ENCODE measurements around the gene PLEKHJ1.
"Not testable (repeated sequence)": the region's sequence is repeated elsewhere in the genome, so short reads cannot be mapped to it uniquely, and the experiment has no call there.

Gene PLEKHJ1, protein sequence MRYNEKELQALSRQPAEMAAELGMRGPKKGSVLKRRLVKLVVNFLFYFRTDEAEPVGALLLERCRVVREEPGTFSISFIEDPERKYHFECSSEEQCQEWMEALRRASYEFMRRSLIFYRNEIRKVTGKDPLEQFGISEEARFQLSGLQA

DNA sequence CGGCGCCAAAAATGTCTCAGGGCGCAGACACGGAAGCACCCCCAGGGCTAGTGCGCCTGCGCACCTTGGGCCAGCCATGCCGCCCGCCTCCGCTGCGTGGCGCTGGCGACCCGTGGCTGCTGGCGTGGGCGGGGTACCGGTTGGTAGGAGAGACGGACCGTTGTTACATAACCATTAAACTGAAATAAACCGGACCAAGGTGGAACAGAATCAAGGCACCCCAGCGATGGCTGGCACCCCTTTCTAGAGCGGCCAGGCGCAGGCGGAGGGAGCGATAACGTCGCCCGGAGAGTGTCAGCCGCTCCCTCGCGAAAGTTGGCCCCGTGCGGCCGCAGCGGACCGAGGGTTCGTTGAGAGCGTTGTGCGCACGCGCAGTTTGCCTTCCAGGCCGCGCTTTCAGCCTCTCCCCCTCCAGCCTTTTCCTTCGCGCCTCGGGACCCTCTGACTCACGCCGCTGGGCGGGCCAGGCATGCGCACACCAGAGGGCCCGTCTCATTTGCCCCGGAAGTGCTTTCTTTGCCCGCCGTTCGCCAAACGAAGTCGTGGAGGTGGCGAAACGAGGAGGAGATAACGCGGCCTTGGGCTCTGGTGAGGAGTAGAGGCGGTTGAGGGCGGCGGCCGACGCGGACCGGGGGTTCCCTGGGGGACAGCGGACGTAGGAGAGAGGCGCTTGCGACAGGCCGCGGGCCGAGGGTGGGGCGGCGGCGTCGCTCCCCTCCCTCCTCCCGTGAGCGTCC lies at the start of gene PLEKHJ1, which contains the start of gene SF3A2:
Gene PLEKHJ1 (minus strand): TSS at position 16 of the 737 bp plus-strand sequence. CDS start 81 bp downstream, outside the sequence.
Gene SF3A2 (plus strand): TSS at position 511 of the 737 bp plus-strand sequence. CDS start 6,595 bp downstream, outside the sequence.
- peak; percentile 97 for DNase-seq
- H3K4me3 Mint-ChIP-seq: peak within 1 kb of the TSS; percentile 93 to 98
- H3K9me3 Mint-ChIP-seq: no peaks in the 10 kb centered on the region
- peaks cover 59 to 61% of the 10 kb centered on the region in 2 donors for H3K36me3 Mint-ChIP-seq
- H3K27me3 Mint-ChIP-seq: no peaks in the 10 kb centered on the region
- peak; percentile 83 to 86 for ATAC-seq (replicated peaks)
- H3K27ac Mint-ChIP-seq: peak within 1 kb of the TSS; percentile 99
- peaks cover 56 to 87% of the 10 kb centered on the region in 2 donors for H3K4me1 Mint-ChIP-seq

DNA sequence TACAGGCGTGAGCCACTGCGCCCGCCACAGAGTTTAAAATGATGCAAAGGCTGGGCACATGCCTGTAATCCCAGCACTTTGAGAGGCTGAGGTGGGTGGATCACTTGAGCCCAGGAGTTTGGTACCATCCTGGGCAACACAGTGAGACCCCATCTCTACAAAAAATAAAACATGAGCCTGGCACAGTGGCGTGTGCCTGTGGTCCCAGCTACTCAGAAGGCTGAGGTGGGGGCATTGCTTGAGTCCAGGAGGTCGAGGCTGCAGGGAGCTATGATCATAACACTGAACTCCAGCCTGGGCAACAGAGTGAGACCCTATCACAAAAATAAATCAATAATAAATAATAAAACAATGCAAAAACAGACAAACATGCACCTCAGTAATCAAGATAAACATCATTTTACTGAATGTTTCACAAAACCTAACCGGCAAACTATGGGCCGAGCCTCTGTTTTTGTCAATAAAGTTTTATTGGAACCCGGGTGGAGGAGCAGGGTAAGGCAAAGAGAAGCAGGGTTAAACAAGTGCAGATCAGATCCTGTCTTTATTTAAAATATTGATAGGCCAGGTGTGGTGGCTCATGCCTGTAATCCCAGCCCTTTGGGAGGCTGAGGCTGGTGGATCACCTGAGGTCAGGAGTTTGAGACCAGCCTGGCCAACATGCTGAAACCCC lies 47.8 kb upstream of the PLEKHJ1 start:
- peaks cover 0 to 4% of the 10 kb centered on the region in 2 donors for H3K36me3 Mint-ChIP-seq
- no peak overlapping the region for H3K4me3 Mint-ChIP-seq
- no peak overlapping the region for H3K27ac Mint-ChIP-seq
- ATAC-seq (replicated peaks) (no peak), DNase-seq (no peak)
- H3K9me3 Mint-ChIP-seq: no peaks in the 10 kb centered on the region
- peaks cover 32 to 49% of the 10 kb centered on the region in 2 donors for H3K4me1 Mint-ChIP-seq
- no peaks in the 10 kb centered on the region for H3K27me3 Mint-ChIP-seq

DNA sequence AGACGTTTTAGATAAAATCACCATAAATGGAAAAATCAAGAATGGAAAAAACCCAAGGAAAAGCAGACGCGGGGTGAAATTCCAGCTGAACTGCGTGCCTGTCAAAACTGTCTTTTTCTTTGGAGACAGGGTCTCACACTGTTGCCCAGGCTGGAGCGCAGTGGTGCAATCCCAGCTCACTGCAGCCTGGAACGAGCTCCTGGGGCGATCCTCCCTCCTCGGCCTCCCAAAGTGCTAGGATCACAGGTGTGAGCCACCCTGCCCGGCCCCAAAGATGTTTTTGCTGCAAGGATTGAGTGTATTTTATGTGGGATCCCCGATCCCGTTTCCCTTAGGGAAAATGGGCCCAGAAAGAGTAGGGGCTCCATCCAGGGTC lies 46.7 kb upstream of the PLEKHJ1 start:
- no peaks in the 10 kb centered on the region for H3K27me3 Mint-ChIP-seq

DNA sequence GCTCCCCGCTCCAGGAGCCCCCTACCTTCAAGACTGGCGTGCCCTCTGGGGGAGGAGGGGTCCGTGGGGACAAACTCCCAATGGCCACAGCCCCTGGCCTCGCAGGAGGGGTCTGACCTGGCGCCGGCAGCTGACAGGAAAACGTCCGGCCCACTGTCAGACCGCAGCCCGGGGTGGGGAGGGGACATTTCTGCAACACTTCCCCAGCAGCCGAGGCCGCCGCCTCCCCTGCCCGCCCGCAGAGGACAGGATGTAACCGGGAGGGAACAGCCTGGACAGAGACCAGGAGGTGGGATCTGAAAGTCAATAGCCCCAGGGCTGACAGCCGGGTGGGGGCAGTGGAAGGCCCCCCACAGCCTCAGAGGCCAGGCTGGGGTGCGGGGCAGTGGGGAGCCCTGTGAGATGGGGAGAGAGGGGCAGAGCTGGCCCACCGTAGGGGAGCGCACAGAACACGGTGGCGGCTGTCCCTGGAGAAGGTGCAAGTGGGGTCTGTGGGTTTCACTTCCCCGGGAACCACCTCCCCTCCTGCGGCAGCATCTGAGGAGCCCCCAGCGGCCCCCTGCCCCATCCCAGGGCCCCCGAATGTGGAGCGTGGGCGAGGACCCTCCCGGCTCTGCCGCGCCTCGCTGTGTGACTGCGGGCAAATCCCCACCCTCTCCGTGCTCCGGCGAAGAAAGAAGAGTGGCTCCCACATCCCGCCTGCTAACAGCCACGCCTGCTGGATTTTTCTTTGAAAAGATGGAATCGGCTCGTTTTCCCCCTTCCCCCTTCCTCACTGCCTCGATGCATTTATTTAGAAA lies 46.1 kb upstream of the PLEKHJ1 start, which contains the start of gene PEAK3:
Gene PEAK3 (minus strand): TSS at position 114 of the 800 bp plus-strand sequence. CDS start 1,244 bp downstream, outside the sequence.
- Mint-ChIP-seq H3K27me3 (no peaks in the 10 kb centered on the region), H3K36me3 (peaks cover 0 to 3% of the 10 kb centered on the region in 2 donors), H3K4me1 (peaks cover 19 to 36% of the 10 kb centered on the region in 2 donors), H3K27ac (peak within 1 kb of the TSS; percentile 76), H3K4me3 (peak within 1 kb of the TSS; percentile 80 to 82), H3K9me3 (no peaks in the 10 kb centered on the region)
- DNase-seq (no peak), ATAC-seq (replicated peaks) (peak; percentile 71)

More for the DNA sequence above, 46.7 kb upstream of the PLEKHJ1 start:
- peak overlapping the region; percentile 47 for H3K27ac Mint-ChIP-seq
- H3K36me3 Mint-ChIP-seq: no peaks in the 10 kb centered on the region
- peak overlapping the region; percentile 80 to 82 for H3K4me3 Mint-ChIP-seq
- ATAC-seq (replicated peaks) (no peak), DNase-seq (no peak)
- peaks cover 22 to 38% of the 10 kb centered on the region in 2 donors for H3K4me1 Mint-ChIP-seq
- no peaks in the 10 kb centered on the region for H3K9me3 Mint-ChIP-seq

DNA sequence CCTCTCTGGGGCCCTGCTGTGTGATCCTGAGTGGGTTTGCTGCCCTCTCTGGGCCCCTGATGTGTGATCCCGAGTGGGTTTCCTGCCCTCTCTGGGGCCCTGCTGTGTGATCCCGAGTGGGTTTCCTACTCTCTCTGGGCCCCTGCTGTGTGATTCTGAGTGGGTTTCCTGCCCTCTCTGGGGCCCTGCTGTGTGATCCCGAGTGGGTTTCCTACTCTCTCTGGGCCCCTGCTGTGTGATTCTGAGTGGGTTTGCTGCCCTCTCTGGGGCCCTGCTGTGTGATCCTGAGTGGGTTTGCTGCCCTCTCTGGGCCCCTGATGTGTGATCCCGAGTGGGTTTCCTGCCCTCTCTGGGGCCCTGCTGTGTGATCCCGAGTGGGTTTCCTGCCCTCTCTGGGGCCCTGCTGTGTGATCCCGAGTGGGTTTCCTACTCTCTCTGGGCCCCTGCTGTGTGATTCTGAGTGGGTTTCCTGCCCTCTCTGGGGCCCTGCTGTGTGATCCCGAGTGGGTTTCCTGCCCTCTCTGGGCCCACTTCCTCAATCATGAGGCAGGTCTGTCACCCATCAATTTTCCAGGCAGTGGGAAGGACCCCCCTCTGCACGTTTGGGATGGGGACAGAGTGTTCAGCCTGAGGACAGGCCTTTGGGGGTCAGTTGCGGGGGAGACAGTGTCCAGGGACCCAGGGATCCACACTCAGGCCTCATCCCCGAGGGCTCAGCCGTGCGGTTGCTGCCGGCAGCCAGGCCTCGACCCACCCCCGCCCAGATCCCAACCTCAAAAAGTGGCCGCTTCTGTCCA lies 45.3 kb upstream of the PLEKHJ1 start:
- H3K4me3 Mint-ChIP-seq: peak overlapping the region; percentile 80 to 82
- not testable (repeated sequence) for H3K36me3 Mint-ChIP-seq, DNase-seq, H3K9me3 Mint-ChIP-seq, H3K27me3 Mint-ChIP-seq
- H3K27ac Mint-ChIP-seq: peak overlapping the region; percentile 76
- ATAC-seq (replicated peaks): peak; percentile 14 to 24
- H3K4me1 Mint-ChIP-seq: peaks cover 19 to 34% of the 10 kb centered on the region in 2 donors

DNA sequence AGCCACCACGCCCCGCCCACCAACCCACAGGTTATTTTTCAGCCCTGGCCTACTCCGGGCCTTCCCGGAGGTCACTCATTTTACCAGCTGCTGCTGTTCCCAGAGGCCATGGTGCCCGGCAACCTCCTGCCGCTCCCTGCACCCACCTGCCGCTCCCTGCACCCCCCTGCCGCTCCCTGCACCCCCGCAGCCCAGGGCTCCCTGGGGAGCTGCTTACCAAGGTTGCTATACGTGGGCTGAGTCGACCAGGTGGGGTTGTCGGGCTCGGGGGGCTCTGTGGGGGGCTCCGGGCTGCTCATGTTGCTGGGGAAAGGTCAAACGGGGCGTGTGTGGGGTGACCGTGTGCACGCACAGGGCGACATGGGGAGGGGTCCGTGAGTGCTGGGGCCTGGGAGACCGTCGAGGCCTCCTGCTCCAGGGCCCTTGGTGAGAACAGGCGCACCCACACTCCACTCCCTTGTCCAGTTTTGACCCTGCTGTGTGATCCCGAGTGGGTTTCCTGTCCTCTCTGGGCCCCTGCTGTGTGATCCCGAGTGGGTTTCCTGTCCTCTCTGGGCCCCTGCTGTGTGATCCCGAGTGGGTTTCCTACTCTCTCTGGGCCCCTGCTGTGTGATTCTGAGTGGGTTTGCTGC lies 44.6 kb upstream of the PLEKHJ1 start:
- no peak for ATAC-seq (replicated peaks)
- H3K27me3 Mint-ChIP-seq: no peaks in the 10 kb centered on the region
- H3K4me1 Mint-ChIP-seq: peaks cover 18 to 30% of the 10 kb centered on the region in 2 donors
- peaks cover 3 to 10% of the 10 kb centered on the region in 2 donors for H3K36me3 Mint-ChIP-seq
- H3K4me3 Mint-ChIP-seq: no peak overlapping the region
- peak overlapping the region; percentile 47 for H3K27ac Mint-ChIP-seq
- no peaks in the 10 kb centered on the region for H3K9me3 Mint-ChIP-seq
- no peak for DNase-seq

DNA sequence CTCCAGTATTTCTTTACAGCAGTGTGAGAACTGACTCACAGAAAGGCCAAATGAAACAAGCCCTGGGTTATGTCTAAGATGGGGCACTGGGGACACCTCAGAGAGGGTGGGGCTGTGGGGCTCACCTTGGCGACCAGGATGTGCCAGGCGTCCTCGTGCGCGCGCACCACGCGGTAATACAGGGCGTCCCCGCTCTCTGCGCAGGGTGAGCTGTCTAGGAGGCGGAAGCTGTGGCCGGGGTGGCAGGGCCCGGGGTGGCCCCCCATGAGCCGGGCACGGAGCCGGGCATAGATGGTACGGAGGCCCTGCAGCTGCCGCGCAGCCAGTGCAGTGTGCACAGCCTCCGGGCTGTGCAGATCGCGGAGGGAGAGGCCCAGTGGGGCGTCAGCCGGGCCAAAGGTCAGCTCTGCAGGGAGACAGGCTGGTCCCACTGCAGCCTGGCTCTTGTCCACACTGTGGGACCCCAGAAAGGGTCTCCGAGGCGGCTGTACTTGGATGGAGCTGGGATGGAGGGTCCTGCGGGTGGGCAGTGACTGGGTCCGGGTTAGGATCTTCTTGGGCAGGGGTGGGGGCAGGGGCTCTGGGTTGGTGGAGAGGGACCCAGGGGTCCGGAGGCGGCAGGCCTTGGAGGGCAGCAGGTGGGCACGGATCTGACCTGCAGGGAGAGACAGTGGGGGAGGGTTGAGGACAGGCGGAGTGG lies 42.5 kb upstream of the PLEKHJ1 start:
- no peak overlapping the region for H3K4me3 Mint-ChIP-seq

DNA sequence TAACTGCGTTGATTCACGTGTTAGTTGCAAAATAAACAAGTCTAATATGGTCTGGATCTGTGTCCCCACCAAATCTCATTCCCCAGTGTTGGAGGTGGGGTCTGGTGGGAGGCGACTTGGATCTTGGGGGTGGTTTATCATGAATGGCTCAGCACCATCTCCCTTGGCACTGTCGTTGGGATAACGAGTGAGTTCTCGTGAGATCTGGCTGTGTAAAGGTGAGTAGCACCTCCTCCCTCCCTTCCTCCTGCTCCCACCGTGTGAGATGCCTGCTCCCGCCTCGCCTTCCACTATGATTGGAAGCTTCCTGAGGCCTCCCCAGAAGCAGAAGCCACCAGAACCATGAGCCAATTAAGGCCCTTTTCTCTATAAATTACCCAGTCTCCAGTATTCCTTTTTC lies 41.0 kb upstream of the PLEKHJ1 start:
- H3K4me3 Mint-ChIP-seq: no peak overlapping the region
- H3K27me3 Mint-ChIP-seq: no peaks in the 10 kb centered on the region

More for the DNA sequence above, 42.5 kb upstream of the PLEKHJ1 start:
- no peak for ATAC-seq (replicated peaks)
- H3K9me3 Mint-ChIP-seq: no peaks in the 10 kb centered on the region
- no peak overlapping the region for H3K27ac Mint-ChIP-seq
- H3K36me3 Mint-ChIP-seq: peaks cover 17 to 24% of the 10 kb centered on the region in 2 donors
- no peak for DNase-seq
- peaks cover 29 to 42% of the 10 kb centered on the region in 2 donors for H3K4me1 Mint-ChIP-seq
- no peaks in the 10 kb centered on the region for H3K27me3 Mint-ChIP-seq

DNA sequence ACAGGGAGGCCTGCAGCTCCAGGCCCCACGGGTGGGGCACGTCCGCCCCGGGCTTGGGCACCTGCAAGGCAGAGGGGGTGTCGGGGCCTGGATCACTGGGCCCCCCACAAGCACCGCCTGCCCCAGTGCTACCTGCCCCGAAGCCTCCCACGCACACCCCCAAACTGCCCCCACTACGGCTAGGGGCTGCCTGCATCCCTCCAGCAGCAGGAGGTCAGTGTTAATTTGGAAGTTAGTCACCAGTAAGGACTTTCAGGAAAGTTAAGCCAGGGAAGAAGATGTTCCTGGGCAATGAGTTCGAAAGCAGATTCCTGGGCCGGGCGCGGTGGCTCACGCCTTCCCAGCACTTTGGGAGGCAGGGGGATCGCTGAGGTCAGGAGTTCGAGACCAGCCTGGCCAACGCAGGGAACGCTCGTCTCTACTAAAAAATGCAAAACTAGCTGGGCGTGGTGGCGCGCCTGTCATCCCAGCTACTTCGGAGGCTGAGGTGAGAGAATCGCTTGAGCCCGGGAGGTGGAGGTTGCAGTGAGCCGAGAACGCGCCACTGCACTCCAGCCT lies 40.4 kb upstream of the PLEKHJ1 start:
- H3K27ac Mint-ChIP-seq: peak overlapping the region; percentile 20
- ATAC-seq (replicated peaks) (no peak), DNase-seq (no peak)
- H3K36me3 Mint-ChIP-seq: peaks cover 31 to 42% of the 10 kb centered on the region in 2 donors
- peaks cover 31 to 46% of the 10 kb centered on the region in 2 donors for H3K4me1 Mint-ChIP-seq
- H3K27me3 Mint-ChIP-seq: no peaks in the 10 kb centered on the region
- H3K9me3 Mint-ChIP-seq: no peaks in the 10 kb centered on the region
- H3K4me3 Mint-ChIP-seq: no peak overlapping the region

More for the DNA sequence above, 41.0 kb upstream of the PLEKHJ1 start:
- Mint-ChIP-seq H3K9me3 (no peaks in the 10 kb centered on the region), H3K36me3 (peaks cover 27 to 38% of the 10 kb centered on the region in 2 donors), H3K27ac (peak overlapping the region; percentile 81), H3K4me1 (peaks cover 32 to 46% of the 10 kb centered on the region in 2 donors)
- no peak for ATAC-seq (replicated peaks)
- no peak for DNase-seq

DNA sequence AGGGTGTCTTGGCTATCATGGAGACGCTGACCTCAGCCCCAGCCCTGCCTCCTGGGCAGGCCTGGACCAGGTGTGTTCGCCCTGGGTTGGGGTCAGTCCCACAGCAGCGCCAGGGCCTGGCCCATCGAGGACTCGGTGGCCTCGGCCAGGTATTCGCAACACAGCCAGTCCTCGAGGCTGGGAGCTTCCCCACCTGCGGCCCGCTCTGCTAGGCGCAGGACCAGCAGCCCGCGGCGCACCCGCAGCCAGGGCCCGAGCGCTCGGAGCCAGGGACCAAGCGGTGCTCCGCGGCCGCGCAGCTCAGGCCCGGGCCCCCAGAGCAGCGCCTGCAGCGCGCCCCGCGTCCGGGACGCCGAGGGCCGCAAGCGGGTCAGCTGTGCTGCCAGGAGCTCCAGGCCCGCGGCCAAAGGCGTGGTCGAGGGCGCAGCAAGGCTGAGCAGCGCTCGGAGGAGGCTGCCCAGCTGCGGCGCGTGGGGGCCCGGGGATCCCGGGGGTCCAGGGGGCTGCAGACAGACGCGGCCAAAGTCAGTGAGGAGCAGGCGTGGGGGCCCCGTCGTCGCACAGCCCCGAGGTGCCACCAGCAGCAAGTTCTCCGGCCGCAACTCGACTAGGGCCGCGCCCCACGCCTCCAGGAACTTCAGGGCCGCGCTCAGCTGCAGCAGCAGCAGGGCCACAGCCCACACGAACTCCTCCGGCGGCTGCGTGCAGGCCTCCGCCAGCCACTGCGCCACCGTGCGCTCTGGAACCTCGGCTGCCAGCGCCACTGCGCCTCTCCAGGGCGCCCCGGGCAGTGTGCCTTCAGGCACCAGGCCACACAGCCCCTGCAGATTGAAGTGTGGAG lies 39.7 kb upstream of the PLEKHJ1 start:
- DNase-seq (no peak), ATAC-seq (replicated peaks) (no peak)
- H3K9me3 Mint-ChIP-seq: no peaks in the 10 kb centered on the region
- H3K36me3 Mint-ChIP-seq: peaks cover 37 to 47% of the 10 kb centered on the region in 2 donors
- peaks cover 32 to 53% of the 10 kb centered on the region in 2 donors for H3K4me1 Mint-ChIP-seq
- H3K27ac Mint-ChIP-seq: no peak overlapping the region
- no peaks in the 10 kb centered on the region for H3K27me3 Mint-ChIP-seq
- H3K4me3 Mint-ChIP-seq: no peak overlapping the region

DNA sequence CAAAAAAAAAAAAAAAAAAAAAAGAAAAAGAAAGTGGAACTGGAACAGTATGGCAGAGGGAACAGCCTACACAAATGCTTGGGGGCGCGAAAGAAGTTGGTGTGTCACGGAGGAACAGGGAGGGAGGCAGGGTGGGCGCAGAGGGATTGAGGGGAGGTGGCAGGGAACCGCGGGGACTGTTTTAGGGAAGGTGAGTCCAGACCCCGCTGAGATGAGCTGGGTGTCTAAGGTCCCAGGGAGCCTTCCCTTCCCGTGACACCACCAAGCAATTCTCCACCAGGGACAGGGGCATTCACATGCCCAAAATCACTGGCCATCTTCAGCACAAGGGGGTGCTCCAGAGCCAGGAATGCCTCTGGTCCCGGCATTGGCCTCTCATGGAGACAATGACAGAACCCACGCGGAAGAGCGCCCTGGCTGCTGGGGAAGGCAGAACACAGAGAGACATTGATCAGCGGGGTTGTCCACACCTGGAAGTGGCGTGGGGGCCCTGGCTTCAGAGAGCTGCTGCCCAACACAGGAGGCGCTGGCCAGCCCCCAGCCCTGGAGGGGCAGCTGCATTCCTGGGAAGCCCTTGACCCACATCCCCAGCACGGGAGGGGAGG lies 38.9 kb upstream of the PLEKHJ1 start:
- H3K4me1 Mint-ChIP-seq: peaks cover 32 to 53% of the 10 kb centered on the region in 2 donors

More for the DNA sequence above, 38.9 kb upstream of the PLEKHJ1 start:
- Mint-ChIP-seq H3K27ac (peak overlapping the region; percentile 84), H3K4me3 (peak overlapping the region; percentile 6 to 35), H3K9me3 (no peaks in the 10 kb centered on the region), H3K36me3 (peaks cover 41 to 52% of the 10 kb centered on the region in 2 donors), H3K27me3 (no peaks in the 10 kb centered on the region)
- DNase-seq (no peak), ATAC-seq (replicated peaks) (no peak)
